ENCODE data around the gene RAB40C. TPM values are rescaled to one million over a fixed set of nuclear protein-coding genes. Genes with fewer than 3 reads are reported as not detected.

RAB40C gene
- total and polyA plus RNA-seq, 10 of the 15 experiments (the other 5 are each of a cell fraction or from before 2014, with no cell fraction given), result 0.06 to 12.8 (median 4.6) TPM

DNA sequence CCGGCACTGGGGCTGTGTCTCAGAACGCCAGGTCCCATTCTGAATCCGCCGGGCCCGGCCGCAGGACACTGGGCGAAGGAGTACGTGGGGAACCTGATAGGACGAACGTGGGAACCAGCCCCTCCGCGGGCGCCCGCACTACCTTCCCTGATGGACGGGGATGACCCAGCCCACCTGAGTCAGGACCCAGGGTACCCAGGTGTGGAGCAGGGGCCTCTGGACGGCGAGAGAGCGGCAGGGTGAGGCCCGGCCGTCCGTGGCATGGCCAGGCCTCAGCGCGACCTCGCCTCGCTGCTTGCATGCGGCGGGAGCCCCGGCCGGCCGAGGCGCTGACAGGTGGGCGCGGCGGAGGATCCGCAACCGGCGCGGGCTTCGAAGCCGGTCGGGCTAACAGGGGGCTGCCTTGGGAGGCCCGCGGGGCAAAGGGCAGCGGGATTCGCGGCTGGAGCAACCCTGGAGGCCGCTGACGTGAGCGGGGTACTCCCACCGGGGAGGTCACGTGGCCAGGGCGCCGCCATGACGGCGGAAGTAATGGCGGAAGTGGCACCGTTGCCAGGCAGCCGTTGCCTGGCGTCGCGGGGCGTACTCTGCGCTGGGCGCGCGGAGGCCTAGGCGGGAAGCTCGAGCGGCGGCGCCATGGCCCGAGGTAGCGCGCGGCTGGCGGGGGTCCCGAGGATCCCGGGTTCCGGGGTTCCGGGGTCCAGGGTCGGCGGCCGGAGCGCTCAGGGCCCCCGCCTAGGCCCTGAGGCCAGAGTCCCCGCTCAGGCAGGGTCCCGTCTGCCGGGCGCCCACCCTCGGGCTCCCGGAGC lies 59.1 kb downstream of the RAB40C start, which contains the start of gene WDR90 (continued):
- TF ChIP-seq MTA3 (IDR thresholded peaks at IDR 0.05; ENCODE audit: borderline replicate concordance, low read length) (no peak), TCF3 (IDR thresholded peaks at IDR 0.05; ENCODE audit: borderline replicate concordance, insufficient read depth, low read depth, low read length) (no peak), CTCF (IDR thresholded peaks at IDR 0.05 in 2 of 3, conservative IDR thresholded peaks at IDR 0.05 in 1 of 3; ENCODE audit: control insufficient read depth in 2 of 3, extremely low read depth in 1 of 3, insufficient read depth in 1 of 3, low read depth in 3 of 3, low read length in 3 of 3) (no peak), IKZF1 (conservative IDR thresholded peaks at IDR 0.05) (peak; percentile 92), E4F1 (IDR thresholded peaks at IDR 0.05; ENCODE audit: borderline replicate concordance, partially characterized antibody) (no peak)
- TF ChIP-seq, protein P1, sequence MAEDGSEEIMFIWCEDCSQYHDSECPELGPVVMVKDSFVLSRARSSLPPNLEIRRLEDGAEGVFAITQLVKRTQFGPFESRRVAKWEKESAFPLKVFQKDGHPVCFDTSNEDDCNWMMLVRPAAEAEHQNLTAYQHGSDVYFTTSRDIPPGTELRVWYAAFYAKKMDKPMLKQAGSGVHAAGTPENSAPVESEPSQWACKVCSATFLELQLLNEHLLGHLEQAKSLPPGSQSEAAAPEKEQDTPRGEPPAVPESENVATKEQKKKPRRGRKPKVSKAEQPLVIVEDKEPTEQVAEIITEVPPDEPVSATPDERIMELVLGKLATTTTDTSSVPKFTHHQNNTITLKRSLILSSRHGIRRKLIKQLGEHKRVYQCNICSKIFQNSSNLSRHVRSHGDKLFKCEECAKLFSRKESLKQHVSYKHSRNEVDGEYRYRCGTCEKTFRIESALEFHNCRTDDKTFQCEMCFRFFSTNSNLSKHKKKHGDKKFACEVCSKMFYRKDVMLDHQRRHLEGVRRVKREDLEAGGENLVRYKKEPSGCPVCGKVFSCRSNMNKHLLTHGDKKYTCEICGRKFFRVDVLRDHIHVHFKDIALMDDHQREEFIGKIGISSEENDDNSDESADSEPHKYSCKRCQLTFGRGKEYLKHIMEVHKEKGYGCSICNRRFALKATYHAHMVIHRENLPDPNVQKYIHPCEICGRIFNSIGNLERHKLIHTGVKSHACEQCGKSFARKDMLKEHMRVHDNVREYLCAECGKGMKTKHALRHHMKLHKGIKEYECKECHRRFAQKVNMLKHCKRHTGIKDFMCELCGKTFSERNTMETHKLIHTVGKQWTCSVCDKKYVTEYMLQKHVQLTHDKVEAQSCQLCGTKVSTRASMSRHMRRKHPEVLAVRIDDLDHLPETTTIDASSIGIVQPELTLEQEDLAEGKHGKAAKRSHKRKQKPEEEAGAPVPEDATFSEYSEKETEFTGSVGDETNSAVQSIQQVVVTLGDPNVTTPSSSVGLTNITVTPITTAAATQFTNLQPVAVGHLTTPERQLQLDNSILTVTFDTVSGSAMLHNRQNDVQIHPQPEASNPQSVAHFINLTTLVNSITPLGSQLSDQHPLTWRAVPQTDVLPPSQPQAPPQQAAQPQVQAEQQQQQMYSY (CRISPR knock-in tag; IDR thresholded peaks at IDR 0.05), result no peak
